Lower leg skin (tissue), 4 donors: Measurements from ENCODE around the gene TMED9. TPM values are rescaled to one million over a fixed set of nuclear protein-coding genes. Genes with fewer than 3 reads are reported as not detected.

Experiments
- DNase-seq, 2 donors: peaks; one replicate each; pipeline ENCODE4 v3.0.0-alpha.2; 2019; ENCODE audit warnings: low spot score in 2 of 2
- H3K4me3 ChIP-seq: fragments of 200-600 bp; sonication (generic); 2 replicates; pipeline ENCODE4 v1.5.1; 2017; ENCODE audit warnings: mild to moderate bottlenecking, low read depth; ENCODE audit not compliant: poor library complexity, severe bottlenecking
- CTCF ChIP-seq, 3 donors: fragments of 450-650 bp; IDR thresholded peaks; one replicate each; pipeline ENCODE4 v1.5.1; 2016; ENCODE audit warnings: antibody characterized with exemption in 3 of 3, mild to moderate bottlenecking in 3 of 3, moderate library complexity in 2 of 3
- POLR2A ChIP-seq, 2 donors: fragments of 450-650 bp; IDR thresholded peaks; one replicate each; pipeline ENCODE4 v1.6.1; 2016 to 2017; ENCODE audit warnings: antibody characterized with exemption in 2 of 2, mild to moderate bottlenecking in 1 of 2, moderate library complexity in 1 of 2
- WGBS, 2 donors: methylation state at CpG; one replicate each; pipeline ENCODE4 v1.1.5; 2018; 5-methylcytosine and 5-hydroxymethylcytosine counted together
- intact Hi-C: fragments of 100-400 bp; cut with DNase I; formaldehyde crosslinking; loops from one replicate; pipeline ENCODE4 v1.15.0; 2023; ENCODE audit warnings: low total_unique reads
- total RNA-seq, 4 donors: library from RNA; depleted of rRNA; stranded (reverse); fragments of >200 nt; gene quantifications; one replicate each; pipeline ENCODE4 v1.1.0, GENCODE V29; 2016

The TMED9 gene
- total RNA-seq, 4 donors from 2014 or later = 70.4 to 95.7 (median 80.4) TPM

GRCh38 chr5:177568326-177568725 is 23.7 kb upstream of the TMED9 start:
- no peak overlapping the region for H3K4me3 ChIP-seq
- WGBS, 2 donors = 73 to 79% methylated on average over 7 of the region's 7 CpGs
- intact Hi-C loops = no loop called here
- no peak for DNase-seq
- TF ChIP-seq POLR2A (IDR thresholded peaks at IDR 0.05) (no peak), CTCF (IDR thresholded peaks at IDR 0.05) (no peak)

GRCh38 chr5:177569894-177570293 is 22.1 kb upstream of the TMED9 start:
- TF ChIP-seq CTCF (IDR thresholded peaks at IDR 0.05) = no peak
- no peak for TF ChIP-seq POLR2A (IDR thresholded peaks at IDR 0.05)
- no peak overlapping the region for H3K4me3 ChIP-seq
- whole genome bisulfite sequencing, 2 donors = 87 to 92% methylated on average over 2 of the region's 2 CpGs
- intact Hi-C loops = no loop called here
- DNase-seq = no peak

GRCh38 chr5:177575488-177575887 is 16.5 kb upstream of the TMED9 start:
- H3K4me3 ChIP-seq = no peak overlapping the region
- no peak for TF ChIP-seq CTCF (IDR thresholded peaks at IDR 0.05)
- TF ChIP-seq POLR2A (IDR thresholded peaks at IDR 0.05) = no peak
- 25 to 55% methylated on average over 1 of the region's 1 CpG for WGBS, 2 donors
- intact Hi-C loops = no loop called here
- DNase-seq = no peak

GRCh38 chr5:177576169-177576568 is 15.8 kb upstream of the TMED9 start:
- intact Hi-C loops = no loop called here
- 72 to 86% methylated on average over 10 of the region's 10 CpGs for WGBS, 2 donors
- no peak for TF ChIP-seq POLR2A (IDR thresholded peaks at IDR 0.05)
- no peak for TF ChIP-seq CTCF (IDR thresholded peaks at IDR 0.05)
- DNase-seq = no peak
- no peak overlapping the region for H3K4me3 ChIP-seq

- TF ChIP-seq CTCF (IDR thresholded peaks at IDR 0.05) (no peak), POLR2A (IDR thresholded peaks at IDR 0.05) (no peak)
- intact Hi-C loops = no loop called here
- H3K4me3 ChIP-seq = no peak overlapping the region
- WGBS, 2 donors = 85 to 87% methylated on average over 8 of the region's 8 CpGs
- no peak for DNase-seq
Observed at GRCh38 chr5:177578316-177578715, 13.7 kb upstream of the TMED9 start.

- no peak for DNase-seq
- H3K4me3 ChIP-seq = no peak overlapping the region
- intact Hi-C loops = no loop called here
- WGBS, 2 donors = 48% methylated on average over 13 of the region's 13 CpGs
- TF ChIP-seq POLR2A (IDR thresholded peaks at IDR 0.05) = no peak
- TF ChIP-seq CTCF (IDR thresholded peaks at IDR 0.05) = no peak
Observed at GRCh38 chr5:177588413-177588909, 3.5 kb upstream of the TMED9 start.
